IPS DF 6.9 (cell line): ENCODE measurements around the gene COL4A2.

Experiments
- DNase-seq: peaks from one replicate; pipeline ENCODE4 v3.0.0-alpha.2; 2013; ENCODE audit warnings: low read depth, low spot score
- H3K27ac ChIP-seq: one replicate; pipeline ENCODE4 v1.5.1; 2013; ENCODE audit warnings: low read length, control low read depth
- H3K27me3 ChIP-seq: 2 replicates; pipeline ENCODE4 v1.6.1; 2013; ENCODE audit warnings: mild to moderate bottlenecking, low read length; ENCODE audit not compliant: control insufficient read depth, insufficient read depth
- H3K36me3 ChIP-seq: 2 replicates; pipeline ENCODE4 v1.6.1; 2013; ENCODE audit warnings: low read length; ENCODE audit not compliant: control insufficient read depth, insufficient read depth
- H3K4me1 ChIP-seq: 2 replicates; pipeline ENCODE4 v1.6.1; 2013; ENCODE audit warnings: low read length; ENCODE audit not compliant: control insufficient read depth, insufficient read depth
- H3K4me3 ChIP-seq: 2 replicates; pipeline ENCODE4 v1.5.1; 2013; ENCODE audit warnings: mild to moderate bottlenecking, low read length
- H3K9me3 ChIP-seq: 2 replicates; pipeline ENCODE4 v1.6.1; 2013; ENCODE audit warnings: low read length, inconsistent platforms; ENCODE audit not compliant: control insufficient read depth, insufficient read depth
- WGBS: extraction: QIAGEN DNeasy Blood & Tissue Kit; methylation state at CpG from one replicate; pipeline ENCODE4 v1.1.7; 2013; ENCODE audit warnings: mixed read lengths, missing lambda C conversion rate; ENCODE audit not compliant: insufficient read length, insufficient coverage; 5-methylcytosine and 5-hydroxymethylcytosine counted together

COL4A2 gene

GRCh38 chr13:110426735-110427134 lies 119.7 kb downstream of the COL4A2 start:
- no peak overlapping the region for H3K27ac ChIP-seq
- no peak for DNase-seq
- no peak overlapping the region for H3K4me3 ChIP-seq
- H3K27me3 ChIP-seq: no peaks in the 10 kb centered on the region
- H3K36me3 ChIP-seq: peaks cover 4% of the 10 kb centered on the region
- H3K9me3 ChIP-seq: no peaks in the 10 kb centered on the region
- 100% methylated on average over 1 of the region's 4 CpGs for WGBS
- no peaks in the 10 kb centered on the region for H3K4me1 ChIP-seq

GRCh38 chr13:110428313-110428712 lies 121.2 kb downstream of the COL4A2 start:
- Histone ChIP-seq H3K4me1 (no peaks in the 10 kb centered on the region), H3K27ac (no peak overlapping the region), H3K27me3 (no peaks in the 10 kb centered on the region), H3K4me3 (no peak overlapping the region), H3K36me3 (peaks cover 4% of the 10 kb centered on the region), H3K9me3 (no peaks in the 10 kb centered on the region)
- no CpG with 5 or more reads among the region's 13 CpGs for WGBS
- no peak for DNase-seq

- Histone ChIP-seq H3K4me3 (no peak overlapping the region), H3K27me3 (no peaks in the 10 kb centered on the region), H3K4me1 (no peaks in the 10 kb centered on the region), H3K9me3 (no peaks in the 10 kb centered on the region), H3K36me3 (peaks cover 6% of the 10 kb centered on the region), H3K27ac (no peak overlapping the region)
- WGBS: no CpG with 5 or more reads among the region's 13 CpGs
- no peak for DNase-seq
Observed at GRCh38 chr13:110430391-110431336, 123.6 kb downstream of the COL4A2 start.

- peaks cover 6% of the 10 kb centered on the region for H3K36me3 ChIP-seq
- no peaks in the 10 kb centered on the region for H3K27me3 ChIP-seq
- H3K4me3 ChIP-seq: no peak overlapping the region
- H3K4me1 ChIP-seq: no peaks in the 10 kb centered on the region
- DNase-seq: no peak
- WGBS: no CpG with 5 or more reads among the region's 13 CpGs
- no peak overlapping the region for H3K27ac ChIP-seq
- H3K9me3 ChIP-seq: no peaks in the 10 kb centered on the region
Observed at GRCh38 chr13:110431425-110432294, 124.6 kb downstream of the COL4A2 start.

GRCh38 chr13:110432522-110432921 lies 125.4 kb downstream of the COL4A2 start:
- H3K4me3 ChIP-seq: no peak overlapping the region
- no CpG with 5 or more reads among the region's 3 CpGs for WGBS
- H3K27me3 ChIP-seq: no peaks in the 10 kb centered on the region
- H3K9me3 ChIP-seq: no peaks in the 10 kb centered on the region
- no peaks in the 10 kb centered on the region for H3K4me1 ChIP-seq
- peaks cover 6% of the 10 kb centered on the region for H3K36me3 ChIP-seq
- no peak for DNase-seq
- H3K27ac ChIP-seq: no peak overlapping the region

GRCh38 chr13:110433014-110433413 lies 125.9 kb downstream of the COL4A2 start:
- peaks cover 6% of the 10 kb centered on the region for H3K36me3 ChIP-seq

GRCh38 chr13:110434629-110435028 lies 127.5 kb downstream of the COL4A2 start:
- Histone ChIP-seq H3K4me1 (no peaks in the 10 kb centered on the region), H3K27me3 (no peaks in the 10 kb centered on the region), H3K27ac (no peak overlapping the region), H3K36me3 (peaks cover 6% of the 10 kb centered on the region), H3K4me3 (no peak overlapping the region), H3K9me3 (no peaks in the 10 kb centered on the region)
- WGBS: no CpG with 5 or more reads among the region's 9 CpGs
- no peak for DNase-seq

More at GRCh38 chr13:110433014-110433413, 125.9 kb downstream of the COL4A2 start:
- Histone ChIP-seq H3K27me3 (no peaks in the 10 kb centered on the region), H3K27ac (no peak overlapping the region), H3K9me3 (no peaks in the 10 kb centered on the region), H3K4me3 (no peak overlapping the region), H3K4me1 (no peaks in the 10 kb centered on the region)
- DNase-seq: no peak
- WGBS: no CpG with 5 or more reads among the region's 14 CpGs

GRCh38 chr13:110435331-110435730 lies 128.2 kb downstream of the COL4A2 start:
- H3K9me3 ChIP-seq: no peaks in the 10 kb centered on the region
- no peaks in the 10 kb centered on the region for H3K27me3 ChIP-seq
- no peak overlapping the region for H3K27ac ChIP-seq
- H3K4me1 ChIP-seq: no peaks in the 10 kb centered on the region
- no CpG with 5 or more reads among the region's 5 CpGs for WGBS
- H3K4me3 ChIP-seq: no peak overlapping the region
- peaks cover 6% of the 10 kb centered on the region for H3K36me3 ChIP-seq
- no peak for DNase-seq

GRCh38 chr13:110436276-110436675 lies 129.2 kb downstream of the COL4A2 start:
- Histone ChIP-seq H3K9me3 (no peaks in the 10 kb centered on the region), H3K27me3 (no peaks in the 10 kb centered on the region), H3K27ac (no peak overlapping the region), H3K4me3 (no peak overlapping the region), H3K36me3 (peaks cover 6% of the 10 kb centered on the region; the same call in 1 of the 2 replicates), H3K4me1 (no peaks in the 10 kb centered on the region)
- no CpG with 5 or more reads among the region's 9 CpGs for WGBS
- no peak for DNase-seq

GRCh38 chr13:110436786-110437370 lies 129.8 kb downstream of the COL4A2 start:
- H3K9me3 ChIP-seq: no peaks in the 10 kb centered on the region
- H3K4me1 ChIP-seq: no peaks in the 10 kb centered on the region
- H3K27me3 ChIP-seq: no peaks in the 10 kb centered on the region
- H3K27ac ChIP-seq: no peak overlapping the region
- peaks cover 6% of the 10 kb centered on the region; the same call in 1 of the 2 replicates for H3K36me3 ChIP-seq
- no peak for DNase-seq
- WGBS: no CpG with 5 or more reads among the region's 16 CpGs
- H3K4me3 ChIP-seq: no peak overlapping the region
